Measurements from ENCODE around the gene STATH. TPM values are rescaled to one million over a fixed set of nuclear protein-coding genes. Genes with fewer than 3 reads are reported as not detected.

STATH gene
- total and polyA plus RNA-seq, 2 experiments from 2014 or later: not detected

GRCh38 chr4:69951602-69952001, 44.2 kb upstream of the STATH start:
- TF ChIP-seq CREB1 (CRISPR knock-in tag; IDR thresholded peaks at IDR 0.05; ENCODE audit: low read depth) (no peak), ETS1 (IDR thresholded peaks at IDR 0.05) (no peak), ZNF462 (CRISPR knock-in tag; IDR thresholded peaks at IDR 0.05) (no peak), ZNF114 (CRISPR knock-in tag; IDR thresholded peaks at IDR 0.05) (no peak), EZH2 (IDR thresholded peaks at IDR 0.05; ENCODE audit: low read depth, unreplicated experiment) (no peak), JUNB (IDR thresholded peaks at IDR 0.05; ENCODE audit: unreplicated experiment) (no peak), CTCF (conservative IDR thresholded peaks at IDR 0.05; ENCODE audit: low read depth in 2 of 2) (no peak), REST (IDR thresholded peaks at IDR 0.05; ENCODE audit: unreplicated experiment) (no peak), ZNF331 (CRISPR knock-in tag; IDR thresholded peaks at IDR 0.05; ENCODE audit: low read depth) (no peak), STAT1 (IDR thresholded peaks at IDR 0.05; ENCODE audit: unreplicated experiment) (no peak), EZH2phosphoT487 (IDR thresholded peaks at IDR 0.05; ENCODE audit: unreplicated experiment) (no peak), POLR2AphosphoS5 (IDR thresholded peaks at IDR 0.05; ENCODE audit: low read depth) (no peak), NANOG (IDR thresholded peaks at IDR 0.05; ENCODE audit: borderline replicate concordance) (no peak)
- Histone ChIP-seq H3K36me3 (ENCODE audit: insufficient read depth) (no peaks in the 10 kb centered on the region), H3K4me2 (no peak overlapping the region), H3K4me1 (ENCODE audit: insufficient read depth) (no peaks in the 10 kb centered on the region), H3K4me3 (no peak overlapping the region), H3K79me2 (replicated peaks; ENCODE audit: insufficient read depth) (no peaks in the 10 kb centered on the region), H4K20me1 (replicated peaks; ENCODE audit: insufficient read depth) (no peaks in the 10 kb centered on the region), H3F3A (replicated peaks; ENCODE audit: low read depth) (no peaks in the 10 kb centered on the region), H2AFZ (no peak overlapping the region), H3K27me3 (ENCODE audit: insufficient read depth) (no peaks in the 10 kb centered on the region), H3K27ac (ENCODE audit: low read depth) (no peak overlapping the region), H3K9me2 (ENCODE audit: insufficient read depth) (no peaks in the 10 kb centered on the region)
- ATAC-seq: no peak
- Mint-ChIP-seq H3K4me1 (peaks cover 6% of the 10 kb centered on the region; the same call in 2 of the 3 replicates), H3K27me3 (ENCODE audit: insufficient read depth, low read depth, poor library complexity) (no peaks in the 10 kb centered on the region), H3K36me3 (ENCODE audit: low read depth) (no peaks in the 10 kb centered on the region), H3K4me3 (no peak overlapping the region), H3K9me3 (no peaks in the 10 kb centered on the region), H3K27ac (no peak overlapping the region)
- no peak for DNase-seq (ENCODE audit: low spot score)

All from GM23338 (cell line).